Suprapubic skin (tissue), 4 donors: ENCODE measurements around the gene LRIG1. TPM values are rescaled to one million over a fixed set of nuclear protein-coding genes. Genes with fewer than 3 reads are reported as not detected.
"Not testable (repeated sequence)": the region's sequence is repeated elsewhere in the genome, so short reads cannot be mapped to it uniquely, and the experiment has no call there.

Source experiments
- DNase-seq, 2 donors: peaks; one replicate each; pipeline ENCODE4 v3.0.0-alpha.2; 2019; ENCODE audit warnings: low spot score in 2 of 2
- H3K27ac ChIP-seq: fragments of 200-600 bp; sonication (generic); one replicate; pipeline ENCODE4 v1.5.1; 2019
- H3K27me3 ChIP-seq: fragments of 200-600 bp; sonication (generic); one replicate; pipeline ENCODE4 v1.5.1; 2019
- H3K36me3 ChIP-seq: fragments of 200-600 bp; sonication (generic); one replicate; pipeline ENCODE4 v1.5.1; 2019
- H3K4me1 ChIP-seq: fragments of 200-600 bp; sonication (generic); one replicate; pipeline ENCODE4 v1.5.1; 2019
- H3K4me3 ChIP-seq: fragments of 200-600 bp; sonication (generic); one replicate; pipeline ENCODE4 v1.5.1; 2019; ENCODE audit warnings: mild to moderate bottlenecking
- H3K9me3 ChIP-seq: fragments of 200-600 bp; sonication (generic); one replicate; pipeline ENCODE4 v1.5.1; 2019
- CTCF ChIP-seq, 2 donors: fragments of 200-600 bp in 1 of 2; fragments of 450-650 bp in 1 of 2; sonication (generic) in 1 of 2; IDR thresholded peaks; one replicate each; pipeline ENCODE4 v1.5.1; 2016 to 2019; ENCODE audit warnings: antibody characterized with exemption in 2 of 2, mild to moderate bottlenecking in 1 of 2, moderate library complexity in 1 of 2
- EP300 ChIP-seq: sonication (generic); formaldehyde crosslinking; IDR thresholded peaks from one replicate; pipeline ENCODE4 v1.6.1; 2017; ENCODE audit warnings: antibody characterized with exemption
- POLR2A ChIP-seq, 2 donors: fragments of 450-650 bp; IDR thresholded peaks; one replicate each; pipeline ENCODE4 v1.6.1; 2017; ENCODE audit warnings: antibody characterized with exemption in 2 of 2, mild to moderate bottlenecking in 2 of 2, moderate library complexity in 2 of 2
- POLR2AphosphoS5 ChIP-seq, 3 donors: sonication (generic); formaldehyde crosslinking; IDR thresholded peaks; one replicate each; pipeline ENCODE4 v1.6.1; 2017; ENCODE audit warnings: antibody characterized with exemption in 3 of 3
- WGBS: methylation state at CpG from one replicate; pipeline ENCODE4 v1.1.5; 2018; 5-methylcytosine and 5-hydroxymethylcytosine counted together
- total RNA-seq, 4 donors: library from RNA; depleted of rRNA; stranded (reverse); fragments of >200 nt; gene quantifications; one replicate each; pipeline ENCODE4 v1.1.0, GENCODE V29; 2016

The LRIG1 gene
- total RNA-seq, 4 donors from 2014 or later = 69.1 to 88.0 (median 78.9) TPM

GRCh38 chr3:66425576-66426114 is 75.2 kb downstream of the LRIG1 start:
- Histone ChIP-seq H3K4me3 (no peak overlapping the region), H3K4me1 (peaks cover 45% of the 10 kb centered on the region), H3K27ac (no peak overlapping the region), H3K27me3 (no peaks in the 10 kb centered on the region), H3K9me3 (no peaks in the 10 kb centered on the region), H3K36me3 (no peaks in the 10 kb centered on the region)
- TF ChIP-seq CTCF (IDR thresholded peaks at IDR 0.05) (no peak), POLR2A (IDR thresholded peaks at IDR 0.05) (no peak), POLR2AphosphoS5 (IDR thresholded peaks at IDR 0.05) (no peak), EP300 (no peak)
- no peak for DNase-seq
- 86% methylated on average over 7 of the region's 7 CpGs for WGBS

- no peaks in the 10 kb centered on the region for H3K36me3 ChIP-seq
- 56% methylated on average over 5 of the region's 5 CpGs for WGBS
- no peak for DNase-seq
- H3K9me3 ChIP-seq = no peaks in the 10 kb centered on the region
- H3K4me1 ChIP-seq = peaks cover 43% of the 10 kb centered on the region
- H3K4me3 ChIP-seq = no peak overlapping the region
- H3K27me3 ChIP-seq = no peaks in the 10 kb centered on the region
- no peak overlapping the region for H3K27ac ChIP-seq
- TF ChIP-seq CTCF (IDR thresholded peaks at IDR 0.05) (no peak), POLR2A (IDR thresholded peaks at IDR 0.05) (no peak), POLR2AphosphoS5 (IDR thresholded peaks at IDR 0.05) (no peak), EP300 (no peak)
These were observed 75.8 kb downstream of the LRIG1 start for GRCh38 chr3:66425032-66425431.

DNA sequence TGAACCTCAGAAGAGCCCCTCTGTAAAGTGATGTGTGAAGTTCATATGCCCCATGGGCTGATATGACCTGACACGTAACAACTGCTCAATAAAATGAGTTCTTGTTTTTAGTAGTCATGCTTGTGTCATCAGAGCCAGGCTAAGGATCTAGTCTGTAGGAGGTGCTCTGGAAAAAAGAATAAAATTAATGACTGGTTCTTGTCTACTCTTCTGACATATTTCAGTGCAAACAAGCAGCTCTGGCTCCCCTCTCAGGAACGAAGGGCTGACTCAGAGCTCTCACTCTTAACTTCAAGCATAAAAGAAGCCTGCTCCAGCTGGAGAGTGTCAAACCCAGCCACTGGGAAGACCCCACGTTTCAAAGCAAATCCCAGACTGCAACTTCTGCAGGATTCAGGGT is 77.0 kb downstream of the LRIG1 start:
- peaks cover 34% of the 10 kb centered on the region for H3K4me1 ChIP-seq
- no peak for DNase-seq
- TF ChIP-seq EP300 = no peak
- no peak for TF ChIP-seq POLR2AphosphoS5 (IDR thresholded peaks at IDR 0.05)
- no peak for TF ChIP-seq CTCF (IDR thresholded peaks at IDR 0.05)
- no peak for TF ChIP-seq POLR2A (IDR thresholded peaks at IDR 0.05)

GRCh38 chr3:66421893-66422292 is 78.9 kb downstream of the LRIG1 start:
- H3K27ac ChIP-seq, H3K4me3 ChIP-seq, DNase-seq, H3K27me3 ChIP-seq, H3K36me3 ChIP-seq, H3K9me3 ChIP-seq: not testable (repeated sequence)
- WGBS = 98% methylated on average over 3 of the region's 3 CpGs
- H3K4me1 ChIP-seq = peaks cover 20% of the 10 kb centered on the region

More for the DNA sequence above, 77.0 kb downstream of the LRIG1 start:
- Histone ChIP-seq H3K9me3 (no peaks in the 10 kb centered on the region), H3K27ac (no peak overlapping the region), H3K36me3 (no peaks in the 10 kb centered on the region), H3K27me3 (no peaks in the 10 kb centered on the region), H3K4me3 (no peak overlapping the region)
- WGBS = 39% methylated on average over 3 of the region's 3 CpGs

DNA sequence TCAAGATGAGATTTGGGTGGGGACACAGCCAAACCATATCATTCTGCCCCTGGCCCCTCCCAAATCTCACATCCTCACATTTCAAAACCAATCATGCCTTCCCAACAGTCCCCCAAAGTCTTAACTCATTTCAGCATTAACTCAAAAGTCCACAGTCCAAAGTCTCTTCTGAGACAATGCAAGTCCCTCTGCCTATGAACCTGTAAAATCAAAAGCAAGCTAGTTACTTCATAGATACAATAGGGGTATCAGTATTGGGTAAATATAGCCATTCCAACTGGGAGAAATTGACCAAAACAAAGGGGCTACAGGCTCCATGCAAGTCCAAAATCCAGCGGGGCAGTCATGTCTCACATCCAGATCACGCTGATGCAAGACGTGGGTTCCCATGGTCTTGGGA is 79.7 kb downstream of the LRIG1 start:
- peaks cover 20% of the 10 kb centered on the region for H3K4me1 ChIP-seq
- not testable (repeated sequence) for H3K27me3 ChIP-seq

DNA sequence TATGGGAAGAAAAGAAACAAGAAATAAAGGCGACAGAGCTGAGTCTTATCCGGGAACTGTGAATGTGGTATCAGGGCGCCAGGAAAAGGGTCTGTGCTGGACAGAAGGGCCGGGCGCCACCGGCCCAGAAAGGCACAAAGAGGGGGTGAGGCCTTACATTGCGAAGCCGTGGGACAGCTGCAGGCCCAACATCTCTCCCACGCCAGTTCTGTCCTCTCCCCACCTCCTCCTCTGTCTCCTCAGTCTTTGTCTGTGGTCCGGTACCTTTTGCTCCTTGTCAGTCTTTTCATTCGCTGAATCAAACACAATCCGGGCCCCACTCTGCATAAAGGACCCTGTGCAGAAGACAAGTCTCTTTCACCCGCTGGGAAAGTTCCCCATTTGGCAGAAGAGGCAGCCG is 81.8 kb downstream of the LRIG1 start:
- peaks cover 19% of the 10 kb centered on the region for H3K36me3 ChIP-seq
- no peaks in the 10 kb centered on the region for H3K27me3 ChIP-seq
- H3K27ac ChIP-seq = no peak overlapping the region
- WGBS = 89% methylated on average over 14 of the region's 14 CpGs
- no peak overlapping the region for H3K4me3 ChIP-seq
- peaks cover 6% of the 10 kb centered on the region for H3K4me1 ChIP-seq
- TF ChIP-seq POLR2A (IDR thresholded peaks at IDR 0.05) (no peak), CTCF (IDR thresholded peaks at IDR 0.05) (no peak), EP300 (no peak), POLR2AphosphoS5 (IDR thresholded peaks at IDR 0.05) (no peak)
- DNase-seq = no peak
- no peaks in the 10 kb centered on the region for H3K9me3 ChIP-seq

More for the DNA sequence above, 79.7 kb downstream of the LRIG1 start:
- not testable (repeated sequence) for H3K4me3 ChIP-seq, DNase-seq, H3K9me3 ChIP-seq, H3K36me3 ChIP-seq, H3K27ac ChIP-seq
- WGBS = 94% methylated on average over 3 of the region's 3 CpGs
